Epithelial cell of prostate (primary cell): ENCODE results near the gene DGKH.

Experiments
- DNase-seq: peaks from one replicate; pipeline ENCODE4 v3.0.0-alpha.2; 2011; ENCODE audit warnings: low read depth, low spot score
- H3K27ac ChIP-seq: fragments of 450-650 bp; 2 replicates; pipeline ENCODE4 v1.5.1; 2017; ENCODE audit warnings: mild to moderate bottlenecking

Gene DGKH

DNA sequence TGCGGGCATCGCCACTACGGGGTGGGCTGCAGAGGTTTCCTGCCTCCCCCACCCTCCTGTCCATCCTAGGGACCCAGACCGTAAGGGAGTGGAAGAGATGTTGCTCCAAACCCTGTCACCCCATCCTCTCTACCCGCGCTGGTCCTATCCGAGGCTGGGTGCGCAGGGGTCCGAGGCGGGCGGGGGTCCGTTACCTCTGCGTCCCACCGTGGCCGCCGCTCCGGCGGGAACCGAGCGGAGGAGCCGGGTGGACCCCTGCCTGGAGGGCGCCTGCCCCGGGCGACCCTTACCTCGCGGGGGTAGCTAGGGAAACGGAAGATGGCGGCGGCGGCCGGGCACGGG, at the start of gene DGKH:
Gene DGKH, plus strand, starts transcription at position 307 of the 342 bp plus-strand sequence. CDS start 126 bp downstream, outside the sequence.
- DNase-seq, result no peak
- H3K27ac ChIP-seq, result peak within 1 kb of the TSS; percentile 90

DNA sequence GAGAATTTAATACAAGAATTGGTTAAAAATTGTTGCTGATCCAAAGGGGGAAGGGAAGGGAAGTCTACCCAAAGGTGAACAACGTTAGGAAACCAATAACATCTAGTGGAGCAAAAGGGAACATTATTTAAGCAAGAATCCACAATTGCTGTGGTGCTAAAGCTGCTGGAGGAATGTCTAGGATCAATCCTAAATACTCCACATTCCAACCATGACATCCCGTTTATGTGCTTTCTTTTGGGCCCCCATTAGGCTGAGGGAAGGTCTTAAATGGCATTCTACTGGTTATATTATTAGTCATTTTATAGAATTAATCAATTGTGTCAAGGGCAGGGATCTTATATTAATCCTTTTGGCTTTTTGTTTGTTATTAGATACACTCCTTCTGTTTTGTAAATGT, 47.6 kb upstream of the DGKH start:
- no peak for DNase-seq
- no peak overlapping the region for H3K27ac ChIP-seq

DNA sequence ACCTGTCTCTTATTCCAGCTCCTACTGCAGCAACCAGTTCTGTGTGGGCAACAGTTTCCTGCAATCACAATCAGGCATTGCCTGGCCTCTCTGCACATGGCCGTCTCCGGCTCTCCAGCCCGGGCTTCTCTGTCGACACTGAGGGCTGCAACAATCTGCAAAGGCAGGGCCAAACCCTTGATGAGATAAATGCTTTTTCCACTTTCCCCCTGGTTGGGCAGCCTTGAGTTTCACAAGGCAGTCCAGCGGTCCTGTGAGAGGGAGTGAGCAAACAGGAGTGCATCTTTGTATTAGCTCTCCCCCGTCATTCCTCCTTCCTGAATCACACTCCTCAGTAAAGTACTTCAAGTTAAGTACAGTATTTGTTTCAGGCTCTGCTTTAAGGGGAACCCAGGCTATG, 46.9 kb upstream of the DGKH start:
- DNase-seq, result no peak
- H3K27ac ChIP-seq, result no peak overlapping the region

- no peak overlapping the region for H3K27ac ChIP-seq
- DNase-seq, result no peak
These were observed 46.4 kb upstream of the DGKH start for GRCh38 chr13:42002066-42002465.

DNA sequence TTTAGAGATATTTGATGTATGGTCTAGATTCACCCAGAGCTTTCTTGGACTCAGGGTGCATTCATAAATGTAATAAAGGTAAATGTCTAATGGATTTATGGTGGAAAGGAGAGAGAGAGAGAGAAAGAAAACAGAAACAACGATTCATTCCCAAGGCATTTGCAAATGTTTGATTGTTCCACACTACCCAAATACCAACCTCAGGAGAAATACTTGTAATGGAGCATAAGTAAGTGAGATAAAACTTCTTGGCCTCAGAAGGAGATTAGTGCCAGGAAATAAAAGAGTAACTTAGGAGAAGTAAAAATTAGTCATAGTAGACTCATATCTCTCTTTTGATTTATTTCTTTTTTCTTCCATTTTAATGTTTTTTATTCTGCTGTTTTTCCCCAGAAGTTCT, 40.6 kb upstream of the DGKH start:
- H3K27ac ChIP-seq, result no peak overlapping the region
- no peak for DNase-seq

DNA sequence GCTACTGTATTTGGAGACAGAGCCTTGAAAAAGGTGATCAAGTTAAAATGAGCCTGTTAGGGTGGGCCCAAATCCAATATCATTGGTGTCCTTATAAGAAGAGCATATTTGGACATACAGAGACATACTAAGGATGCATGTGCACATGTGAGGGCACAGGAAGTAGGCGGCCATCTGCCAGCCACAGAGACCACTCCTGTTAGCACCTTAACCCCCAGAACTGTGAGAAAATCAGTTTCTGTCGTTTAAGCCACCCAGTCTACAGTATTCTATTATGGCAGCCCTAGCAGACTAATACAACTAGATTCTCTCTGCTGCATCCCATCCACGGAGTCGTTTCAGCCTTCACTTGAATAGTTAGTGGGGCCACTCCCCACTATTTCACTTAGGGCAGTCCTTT, 39.4 kb upstream of the DGKH start:
- H3K27ac ChIP-seq, result no peak overlapping the region
- DNase-seq, result no peak

DNA sequence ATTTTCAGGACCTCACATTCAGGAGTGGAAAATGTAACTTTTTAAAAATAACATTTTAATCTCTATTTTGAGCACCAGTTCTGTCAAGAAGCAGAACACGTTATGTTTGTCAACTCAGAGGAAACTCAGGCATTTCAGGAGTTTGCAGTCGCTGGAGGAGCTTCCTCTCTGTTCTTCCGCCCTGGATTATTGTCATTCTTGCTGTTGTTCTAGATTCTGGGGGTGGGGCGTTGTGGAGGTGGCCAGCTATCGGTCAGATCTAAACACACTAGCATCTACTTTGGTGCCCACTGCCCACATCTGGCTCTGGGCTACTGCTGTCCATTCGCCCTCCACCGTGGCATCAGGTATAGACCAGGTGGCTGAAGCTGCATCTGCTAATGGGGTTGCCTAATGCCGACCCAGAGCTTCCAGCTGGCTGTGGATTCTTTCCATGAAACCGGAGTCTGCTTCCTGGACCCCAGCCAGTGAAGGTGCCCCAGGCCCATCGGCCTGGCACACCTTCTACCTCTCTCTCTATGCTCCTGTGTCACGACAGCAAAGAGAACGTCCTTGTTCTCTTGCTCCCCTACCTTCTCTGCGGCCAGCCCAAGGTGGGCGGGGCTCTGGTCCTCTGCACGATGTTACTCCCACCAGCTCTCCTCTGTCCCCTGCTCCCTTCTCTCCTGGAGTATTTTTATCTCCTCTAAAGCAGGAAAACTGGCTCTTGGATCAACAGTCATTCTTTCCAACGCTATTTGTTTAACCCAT, 36.7 kb upstream of the DGKH start:
- H3K27ac ChIP-seq, result no peak overlapping the region
- DNase-seq, result no peak

- no peak for DNase-seq
- no peak overlapping the region for H3K27ac ChIP-seq
These were observed 34.3 kb upstream of the DGKH start for GRCh38 chr13:42014119-42014518.

DNA sequence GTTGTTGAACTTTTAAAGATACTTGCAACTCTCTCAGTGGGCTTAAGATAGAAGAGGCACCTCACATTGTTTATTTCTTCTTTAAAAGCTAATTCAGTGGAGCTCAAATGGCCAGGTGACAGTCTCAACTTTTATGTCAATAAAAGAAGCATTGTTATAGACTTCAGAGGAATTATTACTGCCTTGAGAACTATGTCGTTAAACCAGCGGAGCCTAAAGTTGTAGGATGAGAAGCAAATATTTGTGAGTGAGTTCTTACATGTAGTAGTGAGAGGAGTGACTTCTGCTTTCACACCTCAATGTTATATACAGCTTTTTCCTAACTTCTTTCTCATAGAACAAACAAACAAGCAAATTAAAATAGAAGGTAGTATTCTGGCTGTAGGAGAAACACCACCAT, 31.2 kb upstream of the DGKH start:
- H3K27ac ChIP-seq, result no peak overlapping the region
- no peak for DNase-seq

DNA sequence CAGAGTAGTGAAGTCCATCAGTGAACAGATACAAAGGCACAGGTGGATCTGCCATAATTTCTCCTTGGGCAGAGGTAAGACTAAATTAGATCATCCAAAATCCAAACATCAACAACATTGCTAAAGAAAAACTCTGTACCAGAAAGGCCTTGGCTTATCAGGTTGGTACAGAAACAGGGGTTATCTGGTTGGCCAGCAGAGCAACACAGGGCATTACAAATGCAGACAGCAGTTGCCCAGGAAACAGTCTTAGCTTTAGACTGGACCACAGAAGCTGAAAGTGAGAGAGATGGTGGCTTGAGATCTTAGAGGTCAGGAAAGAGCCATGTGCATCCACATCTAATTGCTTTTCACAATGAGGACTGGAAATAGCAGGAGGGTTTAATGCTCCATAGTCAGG, 26.6 kb upstream of the DGKH start:
- no peak overlapping the region for H3K27ac ChIP-seq
- no peak for DNase-seq

GRCh38 chr13:42022336-42022735, 26.1 kb upstream of the DGKH start:
- H3K27ac ChIP-seq, result no peak overlapping the region

DNA sequence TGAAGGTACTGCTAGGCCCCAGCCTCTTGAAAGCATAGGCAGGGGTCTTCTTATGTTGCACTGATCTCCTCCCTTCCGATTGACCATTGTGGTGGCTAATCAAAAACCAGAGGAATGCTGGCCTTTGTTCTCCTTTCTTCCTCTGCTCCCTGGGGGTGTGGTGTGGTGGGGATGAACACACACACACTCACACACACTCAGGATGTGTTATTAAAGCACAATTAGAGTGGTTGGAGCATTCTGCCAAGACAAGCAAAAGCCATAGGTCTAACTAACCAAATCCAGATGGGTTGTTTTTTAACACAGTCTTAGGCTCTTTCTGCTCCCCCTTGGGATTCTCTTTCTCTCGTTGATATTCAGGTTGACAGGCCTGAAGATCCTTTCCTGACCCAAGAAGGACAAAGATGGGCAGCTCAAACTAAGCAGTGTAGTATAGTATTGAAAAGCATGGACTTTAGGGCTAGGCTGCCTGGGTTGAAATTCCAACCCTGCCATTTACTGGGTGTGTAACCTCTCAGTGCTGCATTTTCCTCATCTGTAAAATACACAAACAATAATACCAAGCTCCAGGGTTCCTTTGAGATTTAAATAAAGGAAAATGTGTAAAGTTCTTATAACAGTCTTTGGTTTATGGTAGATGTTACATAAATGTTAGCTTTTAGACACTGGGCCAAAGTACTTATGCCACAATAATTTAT, 25.5 kb upstream of the DGKH start:
- no peak overlapping the region for H3K27ac ChIP-seq
- DNase-seq, result no peak

More at GRCh38 chr13:42022336-42022735, 26.1 kb upstream of the DGKH start:
- DNase-seq, result no peak

- DNase-seq, result no peak
- peak overlapping the region; percentile 99 for H3K27ac ChIP-seq
These were observed 21.2 kb upstream of the DGKH start for GRCh38 chr13:42027286-42027685.

DNA sequence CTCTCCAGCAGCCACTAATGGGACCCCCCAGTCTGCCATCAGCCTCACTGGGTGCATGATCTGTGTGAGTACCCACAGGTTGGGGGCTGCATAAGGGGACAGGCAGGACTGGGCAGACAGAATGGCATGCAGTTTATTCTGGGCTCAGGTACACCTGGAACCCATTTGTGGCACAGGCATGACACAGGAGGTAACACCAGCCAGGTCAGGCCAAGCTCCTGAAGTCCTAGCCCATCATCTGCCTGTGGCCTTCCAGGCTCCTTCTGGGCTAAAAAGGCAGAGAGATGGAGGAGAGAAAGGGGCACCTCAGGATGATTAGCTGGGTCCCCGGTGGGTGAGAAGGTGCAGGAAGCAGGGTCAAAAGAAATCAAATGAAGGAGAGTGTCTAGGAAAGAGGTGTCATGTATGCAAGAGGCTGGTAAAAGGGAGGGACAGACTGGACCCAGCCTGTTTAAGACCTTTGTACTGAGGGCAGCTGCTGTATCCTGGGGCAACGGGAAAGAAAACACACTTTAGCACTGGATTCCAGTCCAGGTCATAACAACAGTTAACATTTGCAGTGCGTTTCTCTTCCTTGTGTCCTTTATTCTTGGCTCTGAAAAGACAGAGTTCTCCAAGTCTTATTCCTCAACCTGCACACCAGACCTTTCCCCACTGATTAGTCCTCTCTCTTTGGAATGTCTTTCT, 20.2 kb upstream of the DGKH start:
- no peak for DNase-seq
- no peak overlapping the region for H3K27ac ChIP-seq

DNA sequence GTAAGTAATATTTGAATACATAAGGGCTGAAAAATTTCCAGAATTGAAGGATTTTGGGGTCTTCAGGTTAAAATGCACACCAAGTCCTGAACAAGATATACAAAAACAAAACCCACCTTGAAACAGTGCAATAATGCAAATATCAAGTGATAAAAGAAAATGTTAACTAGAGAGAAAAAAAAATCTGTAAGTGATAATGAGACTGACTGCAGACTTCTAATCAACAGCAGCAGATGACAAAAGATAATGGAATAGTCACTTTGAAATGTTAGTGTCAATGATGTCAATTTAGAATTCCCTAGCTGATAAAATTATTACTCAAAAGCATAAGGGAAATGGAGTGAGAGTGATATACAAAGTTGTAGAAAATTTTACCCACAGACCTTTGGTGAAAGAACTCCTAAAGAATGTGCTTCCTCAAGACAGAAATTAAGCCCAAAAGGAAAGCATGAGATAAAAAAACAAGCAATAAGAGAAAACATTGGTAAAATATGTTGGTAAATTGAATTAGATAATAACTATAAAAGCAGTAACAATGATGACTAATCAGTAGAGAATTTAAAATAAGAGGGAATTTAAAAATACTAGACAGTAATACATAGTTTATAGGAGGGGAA, 12.4 kb upstream of the DGKH start:
- H3K27ac ChIP-seq, result no peak overlapping the region
- DNase-seq, result no peak

- no peak for DNase-seq
- no peak overlapping the region for H3K27ac ChIP-seq
These were observed 11.7 kb upstream of the DGKH start for GRCh38 chr13:42036711-42037110.

- peak overlapping the region; percentile 91 for H3K27ac ChIP-seq
- DNase-seq, result no peak
These were observed 9.6 kb upstream of the DGKH start for GRCh38 chr13:42038661-42039456.

DNA sequence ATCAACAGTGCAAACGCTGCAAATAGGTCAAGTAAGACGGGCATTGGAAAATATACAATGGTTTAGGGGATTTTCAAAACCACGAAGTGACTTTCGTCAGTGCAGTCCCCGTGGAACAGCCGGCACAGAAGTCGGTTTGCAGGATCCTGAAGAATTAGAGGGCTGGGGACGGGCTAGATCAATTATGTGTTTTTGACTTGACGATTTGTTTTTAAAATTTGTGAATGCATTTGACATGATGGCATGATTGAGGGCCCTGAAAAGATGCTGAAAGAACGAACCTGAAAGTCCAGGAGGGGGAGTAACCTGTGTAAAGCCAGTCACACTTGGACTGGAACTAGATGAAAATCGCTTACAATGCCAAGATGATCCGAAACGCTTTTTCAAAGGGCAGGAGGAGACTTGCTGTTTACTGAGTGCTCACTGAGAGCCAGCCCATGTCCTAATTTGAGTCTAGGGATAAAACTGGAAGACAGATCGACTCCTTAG, 8.9 kb upstream of the DGKH start:
- no peak for DNase-seq
- peak overlapping the region; percentile 91 for H3K27ac ChIP-seq

- H3K27ac ChIP-seq, result peak overlapping the region; percentile 91
- DNase-seq, result no peak
These were observed 8.3 kb upstream of the DGKH start for GRCh38 chr13:42039946-42040729.
